ENCODE data around the gene SVIL. TPM values are rescaled to one million over a fixed set of nuclear protein-coding genes. Genes with fewer than 3 reads are reported as not detected.

SVIL gene
- total and polyA plus RNA-seq, 2 donors: 11.5 to 25.8 TPM

DNA sequence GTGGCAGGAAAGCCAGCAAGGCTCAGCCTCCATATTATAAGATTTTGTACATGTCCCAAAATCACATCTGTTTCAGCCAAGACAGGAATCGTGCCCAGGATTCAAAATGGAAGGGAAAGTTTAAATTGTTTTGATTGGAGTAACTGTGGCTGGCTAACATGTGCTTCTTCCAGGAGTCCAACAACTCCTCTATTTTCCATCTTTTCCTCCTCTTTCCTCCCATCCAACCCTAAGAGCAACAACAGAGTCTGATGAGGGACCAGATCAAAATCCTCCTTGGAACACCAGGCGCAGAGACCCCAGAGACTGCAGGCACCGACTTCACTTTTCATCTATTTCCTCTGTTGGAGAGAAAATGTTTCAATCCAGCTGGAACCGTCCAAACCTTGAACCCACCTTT is 36.0 kb upstream of the SVIL start:
- Histone ChIP-seq H3K27me3 (ENCODE audit: control insufficient read depth in 2 of 2, insufficient read depth in 1 of 2, low read length in 1 of 2) (no peaks in the 10 kb centered on the region), H3K27ac (ENCODE audit: low read depth in 1 of 2, low read length in 1 of 2) (no peak overlapping the region), H3K4me3 (ENCODE audit: low read length in 2 of 2) (no peak overlapping the region), H3K4me1 (ENCODE audit: control insufficient read depth in 2 of 2, insufficient read depth in 2 of 2, low read length in 2 of 2) (no peaks in the 10 kb centered on the region), H3K36me3 (ENCODE audit: control insufficient read depth in 2 of 2, insufficient read depth in 2 of 2, low read length in 1 of 2) (peaks cover 0 to 4% of the 10 kb centered on the region in 2 donors), H3K9me3 (ENCODE audit: control insufficient read depth in 2 of 2, insufficient read depth in 1 of 2, low read length in 1 of 2) (peaks cover 0 to 7% of the 10 kb centered on the region in 2 donors)
- no peak for DNase-seq (ENCODE audit: low read depth in 6 of 9, low spot score in 9 of 9)
- WGBS: 97% methylated on average over 4 of the region's 4 CpGs

- Histone ChIP-seq H3K27ac (ENCODE audit: low read depth in 1 of 2, low read length in 1 of 2) (no peak overlapping the region), H3K27me3 (ENCODE audit: control insufficient read depth in 2 of 2, insufficient read depth in 1 of 2, low read length in 1 of 2) (no peaks in the 10 kb centered on the region), H3K9me3 (ENCODE audit: control insufficient read depth in 2 of 2, insufficient read depth in 1 of 2, low read length in 1 of 2) (no peaks in the 10 kb centered on the region), H3K36me3 (ENCODE audit: control insufficient read depth in 2 of 2, insufficient read depth in 2 of 2, low read length in 1 of 2) (no peaks in the 10 kb centered on the region), H3K4me1 (ENCODE audit: control insufficient read depth in 2 of 2, insufficient read depth in 2 of 2, low read length in 2 of 2) (no peaks in the 10 kb centered on the region), H3K4me3 (ENCODE audit: low read length in 2 of 2) (no peak overlapping the region)
- DNase-seq (ENCODE audit: low read depth in 6 of 9, low spot score in 9 of 9): no peak
- WGBS: 96% methylated on average over 3 of the region's 3 CpGs
Observed at GRCh38 chr10:29669149-29669548, 34.4 kb upstream of the SVIL start.

GRCh38 chr10:29668628-29669027 is 33.9 kb upstream of the SVIL start:
- H3K4me3 ChIP-seq (ENCODE audit: low read length in 2 of 2): no peak overlapping the region
- DNase-seq (ENCODE audit: low read depth in 6 of 9, low spot score in 9 of 9): no peak
- 95% methylated on average over 4 of the region's 4 CpGs for WGBS
- no peaks in the 10 kb centered on the region for H3K4me1 ChIP-seq (ENCODE audit: control insufficient read depth in 2 of 2, insufficient read depth in 2 of 2, low read length in 2 of 2)
- no peaks in the 10 kb centered on the region for H3K36me3 ChIP-seq (ENCODE audit: control insufficient read depth in 2 of 2, insufficient read depth in 2 of 2, low read length in 1 of 2)
- H3K27ac ChIP-seq (ENCODE audit: low read depth in 1 of 2, low read length in 1 of 2): no peak overlapping the region
- H3K27me3 ChIP-seq (ENCODE audit: control insufficient read depth in 2 of 2, insufficient read depth in 1 of 2, low read length in 1 of 2): no peaks in the 10 kb centered on the region
- H3K9me3 ChIP-seq (ENCODE audit: control insufficient read depth in 2 of 2, insufficient read depth in 1 of 2, low read length in 1 of 2): no peaks in the 10 kb centered on the region

DNA sequence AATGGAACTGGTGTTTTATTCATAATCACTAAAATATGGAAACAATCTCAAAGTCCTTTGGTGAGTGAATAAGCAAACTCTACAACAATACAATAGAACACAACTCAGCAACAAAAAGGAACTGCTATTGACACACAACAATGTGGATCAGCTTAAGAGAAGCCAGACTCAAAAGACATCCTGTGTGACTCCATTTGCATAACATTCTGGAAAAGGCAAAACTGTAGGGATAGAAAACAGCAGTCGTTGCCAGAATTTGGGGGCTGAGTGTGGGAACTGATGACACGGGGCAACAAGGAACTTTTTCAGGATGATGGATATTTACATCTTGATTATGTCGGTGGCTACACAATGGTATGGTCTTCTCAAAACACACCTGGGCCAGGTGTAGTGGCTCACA is 32.4 kb upstream of the SVIL start:
- no peak for DNase-seq (ENCODE audit: low read depth in 6 of 9, low spot score in 9 of 9)
- Histone ChIP-seq H3K9me3 (ENCODE audit: control insufficient read depth in 2 of 2, insufficient read depth in 1 of 2, low read length in 1 of 2) (no peaks in the 10 kb centered on the region), H3K36me3 (ENCODE audit: control insufficient read depth in 2 of 2, insufficient read depth in 2 of 2, low read length in 1 of 2) (no peaks in the 10 kb centered on the region), H3K27ac (ENCODE audit: low read depth in 1 of 2, low read length in 1 of 2) (no peak overlapping the region), H3K4me1 (ENCODE audit: control insufficient read depth in 2 of 2, insufficient read depth in 2 of 2, low read length in 2 of 2) (no peaks in the 10 kb centered on the region), H3K4me3 (ENCODE audit: low read length in 2 of 2) (no peak overlapping the region), H3K27me3 (ENCODE audit: control insufficient read depth in 2 of 2, insufficient read depth in 1 of 2, low read length in 1 of 2) (no peaks in the 10 kb centered on the region)
- 95% methylated on average over 3 of the region's 3 CpGs for WGBS

DNA sequence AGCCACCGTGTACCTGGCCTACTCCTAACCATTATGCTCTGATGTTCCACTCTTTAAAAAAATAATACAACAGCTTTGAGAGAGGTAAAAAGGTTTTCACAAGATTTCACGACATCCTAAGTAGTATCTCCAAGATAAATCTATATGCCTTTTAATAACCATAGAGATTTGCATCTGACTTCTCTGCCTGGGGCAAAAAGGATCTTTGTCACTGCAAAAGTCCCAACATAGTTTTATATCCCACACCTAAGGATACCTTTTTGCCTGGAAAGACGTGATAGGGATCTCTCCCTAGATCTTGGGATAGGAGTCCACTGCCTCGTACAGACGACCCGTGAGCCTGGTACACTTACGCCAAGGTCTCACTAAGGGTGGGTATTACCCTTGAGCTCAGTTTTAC is 31.4 kb upstream of the SVIL start:
- H3K9me3 ChIP-seq (ENCODE audit: control insufficient read depth in 2 of 2, insufficient read depth in 1 of 2, low read length in 1 of 2): no peaks in the 10 kb centered on the region

GRCh38 chr10:29663718-29664117 is 28.9 kb upstream of the SVIL start:
- H3K4me1 ChIP-seq (ENCODE audit: control insufficient read depth in 2 of 2, insufficient read depth in 2 of 2, low read length in 2 of 2): peaks cover 0 to 7% of the 10 kb centered on the region in 2 donors
- no peaks in the 10 kb centered on the region for H3K36me3 ChIP-seq (ENCODE audit: control insufficient read depth in 2 of 2, insufficient read depth in 2 of 2, low read length in 1 of 2)
- H3K27ac ChIP-seq (ENCODE audit: low read depth in 1 of 2, low read length in 1 of 2): no peak overlapping the region
- no peak for DNase-seq (ENCODE audit: low read depth in 6 of 9, low spot score in 9 of 9)
- no peak overlapping the region for H3K4me3 ChIP-seq (ENCODE audit: low read length in 2 of 2)
- no peaks in the 10 kb centered on the region for H3K27me3 ChIP-seq (ENCODE audit: control insufficient read depth in 2 of 2, insufficient read depth in 1 of 2, low read length in 1 of 2)
- WGBS: 98% methylated on average over 8 of the region's 8 CpGs
- H3K9me3 ChIP-seq (ENCODE audit: control insufficient read depth in 2 of 2, insufficient read depth in 1 of 2, low read length in 1 of 2): no peaks in the 10 kb centered on the region

More for the DNA sequence above, 31.4 kb upstream of the SVIL start:
- WGBS: 90% methylated on average over 7 of the region's 7 CpGs
- no peak overlapping the region for H3K27ac ChIP-seq (ENCODE audit: low read depth in 1 of 2, low read length in 1 of 2)
- no peaks in the 10 kb centered on the region for H3K27me3 ChIP-seq (ENCODE audit: control insufficient read depth in 2 of 2, insufficient read depth in 1 of 2, low read length in 1 of 2)
- H3K4me1 ChIP-seq (ENCODE audit: control insufficient read depth in 2 of 2, insufficient read depth in 2 of 2, low read length in 2 of 2): no peaks in the 10 kb centered on the region
- H3K4me3 ChIP-seq (ENCODE audit: low read length in 2 of 2): no peak overlapping the region
- DNase-seq (ENCODE audit: low read depth in 6 of 9, low spot score in 9 of 9): no peak
- H3K36me3 ChIP-seq (ENCODE audit: control insufficient read depth in 2 of 2, insufficient read depth in 2 of 2, low read length in 1 of 2): no peaks in the 10 kb centered on the region

- Histone ChIP-seq H3K9me3 (ENCODE audit: control insufficient read depth in 2 of 2, insufficient read depth in 1 of 2, low read length in 1 of 2) (peaks cover 0 to 7% of the 10 kb centered on the region in 2 donors), H3K4me1 (ENCODE audit: control insufficient read depth in 2 of 2, insufficient read depth in 2 of 2, low read length in 2 of 2) (peaks cover 0 to 7% of the 10 kb centered on the region in 2 donors), H3K36me3 (ENCODE audit: control insufficient read depth in 2 of 2, insufficient read depth in 2 of 2, low read length in 1 of 2) (peaks cover 3 to 7% of the 10 kb centered on the region in 2 donors), H3K27ac (ENCODE audit: low read depth in 1 of 2, low read length in 1 of 2) (peak overlapping the region; percentile 64 to 66), H3K4me3 (ENCODE audit: low read length in 2 of 2) (no peak overlapping the region), H3K27me3 (ENCODE audit: control insufficient read depth in 2 of 2, insufficient read depth in 1 of 2, low read length in 1 of 2) (no peaks in the 10 kb centered on the region)
- 32% methylated on average over 10 of the region's 10 CpGs for WGBS
- DNase-seq (ENCODE audit: low read depth in 6 of 9, low spot score in 9 of 9): peak in 4 of 9 donors; percentile 25 to 63 (median 44)
Observed at GRCh38 chr10:29658984-29659965, 24.5 kb upstream of the SVIL start.

DNA sequence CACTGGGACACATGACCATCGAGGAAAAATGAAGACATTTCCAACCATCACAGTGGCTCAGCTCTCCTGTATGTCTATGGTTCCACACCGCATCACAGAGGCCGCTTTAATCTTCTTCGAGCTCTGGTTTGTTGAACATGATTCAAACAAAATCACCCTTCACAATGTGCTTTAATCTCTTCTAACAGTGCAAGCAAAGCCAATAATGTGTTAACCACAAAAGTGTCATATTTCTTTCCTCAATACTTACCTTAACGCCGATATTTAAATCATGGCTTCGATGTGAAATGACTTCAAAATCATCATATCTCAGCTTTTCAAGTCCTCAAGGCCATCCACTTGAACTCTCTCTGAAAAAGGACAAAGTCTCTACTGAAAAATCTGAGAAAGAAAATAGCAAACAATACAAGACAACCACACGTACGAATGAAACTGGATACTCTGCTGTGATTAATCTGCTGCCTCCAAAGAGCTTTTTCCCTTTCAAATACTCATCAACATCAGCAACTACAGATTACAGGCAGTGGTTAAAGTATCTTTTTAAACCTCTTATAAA is 23.0 kb upstream of the SVIL start:
- H3K27ac ChIP-seq (ENCODE audit: low read depth in 1 of 2, low read length in 1 of 2): no peak overlapping the region
- no peak for DNase-seq (ENCODE audit: low read depth in 6 of 9, low spot score in 9 of 9)

GRCh38 chr10:29656451-29656992 is 21.8 kb upstream of the SVIL start:
- H3K36me3 ChIP-seq (ENCODE audit: control insufficient read depth in 2 of 2, insufficient read depth in 2 of 2, low read length in 1 of 2): peaks cover 3 to 7% of the 10 kb centered on the region in 2 donors
- 95% methylated on average over 2 of the region's 2 CpGs for WGBS
- no peak for DNase-seq (ENCODE audit: low read depth in 6 of 9, low spot score in 9 of 9)
- no peak overlapping the region for H3K27ac ChIP-seq (ENCODE audit: low read depth in 1 of 2, low read length in 1 of 2)
- H3K27me3 ChIP-seq (ENCODE audit: control insufficient read depth in 2 of 2, insufficient read depth in 1 of 2, low read length in 1 of 2): no peaks in the 10 kb centered on the region
- no peak overlapping the region for H3K4me3 ChIP-seq (ENCODE audit: low read length in 2 of 2)
- peaks cover 0 to 7% of the 10 kb centered on the region in 2 donors for H3K4me1 ChIP-seq (ENCODE audit: control insufficient read depth in 2 of 2, insufficient read depth in 2 of 2, low read length in 2 of 2)
- H3K9me3 ChIP-seq (ENCODE audit: control insufficient read depth in 2 of 2, insufficient read depth in 1 of 2, low read length in 1 of 2): peaks cover 0 to 7% of the 10 kb centered on the region in 2 donors

More for the DNA sequence above, 23.0 kb upstream of the SVIL start:
- H3K27me3 ChIP-seq (ENCODE audit: control insufficient read depth in 2 of 2, insufficient read depth in 1 of 2, low read length in 1 of 2): no peaks in the 10 kb centered on the region
- H3K36me3 ChIP-seq (ENCODE audit: control insufficient read depth in 2 of 2, insufficient read depth in 2 of 2, low read length in 1 of 2): peaks cover 3 to 7% of the 10 kb centered on the region in 2 donors
- no peak overlapping the region for H3K4me3 ChIP-seq (ENCODE audit: low read length in 2 of 2)
- peaks cover 0 to 7% of the 10 kb centered on the region in 2 donors for H3K9me3 ChIP-seq (ENCODE audit: control insufficient read depth in 2 of 2, insufficient read depth in 1 of 2, low read length in 1 of 2)
- WGBS: 95% methylated on average over 9 of the region's 9 CpGs
- H3K4me1 ChIP-seq (ENCODE audit: control insufficient read depth in 2 of 2, insufficient read depth in 2 of 2, low read length in 2 of 2): peaks cover 0 to 7% of the 10 kb centered on the region in 2 donors

Data from thymus (tissue), 11 donors.